Renal pelvis (tissue), 12 donors: Measurements from ENCODE around the gene ANKRD66. TPM values are rescaled to one million over a fixed set of nuclear protein-coding genes. Genes with fewer than 3 reads are reported as not detected.
"Not testable (repeated sequence)": the region's sequence is repeated elsewhere in the genome, so short reads cannot be mapped to it uniquely, and the experiment has no call there.

Experiments
- DNase-seq: peaks from one replicate; pipeline ENCODE4 v3.0.0-alpha.2; 2013
- long read RNA-seq, 16 experiments: transcript quantifications; one replicate each; lab custom pipeline, GENCODE V29; 2026
- polyA plus RNA-seq, 3 donors: library from polyadenylated mRNA; unstranded; fragments of 120-200 nt; gene quantifications; one replicate each; pipeline ENCODE4 v1.2.1, GENCODE V29; 2013; ENCODE audit not compliant: insufficient read length in 3 of 3

ANKRD66 gene
- not detected for polyA plus RNA-seq
- long read RNA-seq, donor 1 = 0 reads
- long read RNA-seq, donor 2 = 0 reads
- long read RNA-seq, donor 3 = 0 reads
- long read RNA-seq, donor 4 = 0 reads
- long read RNA-seq, donor 5 = 0 reads
- long read RNA-seq, donor 6 = 0 reads
- long read RNA-seq, donor 7 = 0 reads
- long read RNA-seq, donor 8 = 0 reads
- long read RNA-seq, donor 9 = 0 reads
- long read RNA-seq, donor 10 = 0 reads
- long read RNA-seq, donor 11 = 0 reads
- long read RNA-seq, donor 12 = 0 reads
- long read RNA-seq, donor 13 = 0 reads
- long read RNA-seq, donor 14 = 0 reads
- long read RNA-seq, donor 15 = 0 reads
- long read RNA-seq, donor 16 = 0 reads

GRCh38 chr6:46746696-46747095 is at the start of gene ANKRD66:
TSS of gene ANKRD66 (plus strand) at chr6:46746933. CDS start at chr6:46751949, 5,016 bp downstream.
- DNase-seq = peak; percentile 31

- DNase-seq = no peak
Observed at GRCh38 chr6:46699970-46700369, 46.8 kb upstream of the ANKRD66 start.

- DNase-seq = peak; percentile 20
Observed at GRCh38 chr6:46704562-46704961, 42.2 kb upstream of the ANKRD66 start.

- no peak for DNase-seq
Observed at GRCh38 chr6:46706464-46706863, 40.3 kb upstream of the ANKRD66 start.

- DNase-seq = no peak
Observed at GRCh38 chr6:46711491-46711890, 35.2 kb upstream of the ANKRD66 start.

- DNase-seq = no peak
Observed at GRCh38 chr6:46715141-46715540, 31.6 kb upstream of the ANKRD66 start.

- DNase-seq = no peak
Observed at GRCh38 chr6:46719099-46719498, 27.6 kb upstream of the ANKRD66 start.

GRCh38 chr6:46720401-46720800 is 26.3 kb upstream of the ANKRD66 start:
- no peak for DNase-seq

- DNase-seq = no peak
Observed at GRCh38 chr6:46729787-46730326, 16.9 kb upstream of the ANKRD66 start.

GRCh38 chr6:46730921-46731461 is 15.7 kb upstream of the ANKRD66 start:
- DNase-seq = no peak

GRCh38 chr6:46733341-46733801 is 13.4 kb upstream of the ANKRD66 start:
- no peak for DNase-seq

- peak; percentile 46 for DNase-seq
Observed at GRCh38 chr6:46734867-46735719, 11.6 kb upstream of the ANKRD66 start, which contains the start of gene PLA2G7. TSS of gene PLA2G7 (minus strand) at chr6:46735375. CDS start at chr6:46722891, 12,484 bp downstream.

GRCh38 chr6:46735720-46736031 is 11.1 kb upstream of the ANKRD66 start:
- DNase-seq = no peak

GRCh38 chr6:46736906-46737305 is 9.8 kb upstream of the ANKRD66 start:
- DNase-seq = no peak

GRCh38 chr6:46741482-46741881 is 5.3 kb upstream of the ANKRD66 start:
- no peak for DNase-seq

GRCh38 chr6:46741910-46742309 is 4.8 kb upstream of the ANKRD66 start:
- DNase-seq = no peak

GRCh38 chr6:46743425-46744158 is 3.1 kb upstream of the ANKRD66 start:
- no peak for DNase-seq

GRCh38 chr6:46744159-46744725 is 2.5 kb upstream of the ANKRD66 start:
- not testable (repeated sequence) for DNase-seq

- no peak for DNase-seq
Observed at GRCh38 chr6:46745973-46746372, 760 bp upstream of the ANKRD66 start.

- DNase-seq = no peak
Observed at GRCh38 chr6:46748940-46749503, 2.3 kb downstream of the ANKRD66 start.

- DNase-seq = no peak
Observed at GRCh38 chr6:46749731-46750130, 3.0 kb downstream of the ANKRD66 start.
